ENCODE data around the gene NNAT.

NNAT gene

DNA sequence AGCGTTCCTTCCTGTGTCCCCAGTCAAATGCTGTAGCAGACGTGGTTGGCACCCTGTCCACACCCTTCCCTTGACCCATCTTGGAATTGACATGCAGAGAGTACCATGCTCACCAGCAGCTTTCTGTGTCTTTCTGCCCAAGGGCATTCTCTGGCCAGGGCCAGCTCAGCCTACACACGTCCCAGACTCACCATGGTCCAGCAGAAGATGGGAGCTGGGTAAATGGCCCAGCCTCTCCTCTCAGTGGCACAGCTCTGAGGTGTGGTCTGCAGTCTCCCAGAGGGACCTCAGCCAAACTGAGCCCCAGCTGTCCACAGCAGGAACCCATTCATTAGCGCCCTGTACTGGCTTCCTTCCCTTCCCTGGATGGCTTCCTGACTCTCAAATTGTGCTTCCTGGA, 37.7 kb downstream of the NNAT start:
- no peak overlapping the region for H3K4me3 Mint-ChIP-seq
- H3K27ac Mint-ChIP-seq: no peak overlapping the region
- no peaks in the 10 kb centered on the region for H3K9me3 Mint-ChIP-seq (ENCODE audit: low read depth)
- no peaks in the 10 kb centered on the region for H3K36me3 Mint-ChIP-seq
- no peaks in the 10 kb centered on the region for H3K4me1 Mint-ChIP-seq (ENCODE audit: low read depth)
- peaks cover 15% of the 10 kb centered on the region for H3K27me3 Mint-ChIP-seq

DNA sequence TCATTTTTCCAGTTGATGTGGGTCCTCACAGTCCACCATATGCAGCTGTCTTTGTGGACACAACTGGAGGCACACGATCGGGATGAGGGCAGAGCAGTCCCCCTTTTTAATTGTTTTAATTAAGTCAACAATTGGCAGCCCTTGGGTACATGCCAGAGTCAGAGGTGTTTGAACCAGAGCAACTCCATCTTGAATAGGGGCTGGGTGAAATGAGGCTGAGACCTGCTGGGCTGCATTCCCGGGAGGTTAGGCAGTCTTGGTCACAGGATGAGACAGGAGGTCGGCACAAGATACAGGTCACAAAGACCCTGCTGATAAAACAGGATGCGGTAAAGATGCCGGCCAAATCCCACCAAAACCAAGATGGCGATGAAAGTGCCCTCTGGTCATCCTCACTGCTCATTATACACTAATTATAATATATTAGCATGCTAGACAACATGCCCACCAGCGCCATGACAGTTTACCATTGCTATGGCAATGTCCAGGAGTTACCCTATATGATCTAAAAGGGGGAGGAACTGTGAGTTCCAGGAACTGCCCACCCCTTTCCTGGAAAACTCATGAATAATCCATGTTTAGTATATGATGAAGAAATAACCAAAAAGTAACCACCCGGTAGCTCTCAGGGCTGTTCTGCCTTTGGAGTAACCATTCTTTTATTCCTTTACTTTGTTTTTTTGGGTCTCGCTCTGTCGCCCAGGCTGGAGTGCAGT, 38.4 kb downstream of the NNAT start:
- H3K27me3 Mint-ChIP-seq: peaks cover 15% of the 10 kb centered on the region
- no peaks in the 10 kb centered on the region for H3K4me1 Mint-ChIP-seq (ENCODE audit: low read depth)
- H3K36me3 Mint-ChIP-seq: no peaks in the 10 kb centered on the region
- H3K27ac Mint-ChIP-seq: no peak overlapping the region
- no peak overlapping the region for H3K4me3 Mint-ChIP-seq
- no peaks in the 10 kb centered on the region for H3K9me3 Mint-ChIP-seq (ENCODE audit: low read depth)

DNA sequence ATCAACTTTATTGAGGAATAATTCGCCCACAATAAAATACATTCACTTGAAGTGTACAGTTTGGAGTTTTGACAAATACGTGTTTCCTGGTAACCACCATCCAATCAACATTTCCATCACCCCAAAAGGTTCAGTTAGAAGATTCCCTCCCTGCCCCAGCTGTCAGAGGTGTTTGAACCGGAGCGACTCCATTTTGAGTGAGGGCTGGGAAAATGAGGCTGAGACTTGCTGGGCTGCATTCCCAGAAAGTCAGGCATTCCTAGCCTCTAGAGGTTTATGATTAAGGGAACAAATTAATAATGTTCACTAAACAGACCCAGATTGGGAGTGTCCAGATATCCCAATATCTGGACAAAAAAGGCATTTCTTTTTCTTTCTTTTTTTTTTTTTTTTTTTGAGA, 39.6 kb downstream of the NNAT start:
- Mint-ChIP-seq H3K4me3 (no peak overlapping the region), H3K4me1 (ENCODE audit: low read depth) (no peaks in the 10 kb centered on the region), H3K9me3 (ENCODE audit: low read depth) (no peaks in the 10 kb centered on the region), H3K27me3 (peaks cover 20% of the 10 kb centered on the region), H3K27ac (no peak overlapping the region), H3K36me3 (no peaks in the 10 kb centered on the region)

DNA sequence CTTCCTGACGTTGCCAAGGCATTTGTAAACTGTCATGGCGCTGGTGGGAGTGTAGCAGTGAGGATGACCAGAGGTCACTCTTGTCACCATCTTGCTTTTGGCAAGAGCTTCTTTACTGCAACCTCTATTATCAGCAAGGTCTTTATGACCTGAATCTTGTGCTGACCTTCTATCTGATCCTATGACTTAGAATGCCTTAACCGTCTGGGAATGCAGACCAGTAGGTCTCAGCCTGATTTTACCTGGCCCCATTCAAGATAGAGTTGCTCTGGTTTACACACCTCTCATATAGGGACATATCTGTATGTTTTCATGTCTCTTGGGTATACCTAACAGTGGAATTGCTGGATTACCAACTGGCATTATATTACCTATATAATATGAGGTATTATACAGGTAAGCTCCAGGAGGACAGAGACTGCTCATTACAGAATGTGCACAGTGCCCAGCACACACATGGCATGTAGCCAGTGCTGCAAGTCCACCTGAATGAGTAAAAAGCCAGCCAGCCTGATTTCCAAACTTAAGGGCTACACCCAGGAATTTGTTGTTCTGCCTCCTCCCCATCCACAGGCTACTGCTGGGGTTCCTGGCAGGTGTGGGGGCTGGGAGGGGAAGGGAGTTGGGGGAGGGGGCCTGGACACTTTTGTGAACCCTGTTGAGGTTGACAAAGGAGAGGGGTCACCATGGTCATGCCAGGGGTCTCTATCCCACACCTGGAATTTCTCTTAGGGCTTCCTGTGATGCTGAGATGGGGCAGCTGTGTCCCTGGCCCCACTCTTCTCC, 41.8 kb downstream of the NNAT start:
- H3K27me3 Mint-ChIP-seq: peaks cover 13% of the 10 kb centered on the region
- H3K27ac Mint-ChIP-seq: no peak overlapping the region
- H3K9me3 Mint-ChIP-seq (ENCODE audit: low read depth): no peaks in the 10 kb centered on the region
- H3K36me3 Mint-ChIP-seq: no peaks in the 10 kb centered on the region
- no peak overlapping the region for H3K4me3 Mint-ChIP-seq
- peaks cover under 1% of the 10 kb centered on the region for H3K4me1 Mint-ChIP-seq (ENCODE audit: low read depth)

DNA sequence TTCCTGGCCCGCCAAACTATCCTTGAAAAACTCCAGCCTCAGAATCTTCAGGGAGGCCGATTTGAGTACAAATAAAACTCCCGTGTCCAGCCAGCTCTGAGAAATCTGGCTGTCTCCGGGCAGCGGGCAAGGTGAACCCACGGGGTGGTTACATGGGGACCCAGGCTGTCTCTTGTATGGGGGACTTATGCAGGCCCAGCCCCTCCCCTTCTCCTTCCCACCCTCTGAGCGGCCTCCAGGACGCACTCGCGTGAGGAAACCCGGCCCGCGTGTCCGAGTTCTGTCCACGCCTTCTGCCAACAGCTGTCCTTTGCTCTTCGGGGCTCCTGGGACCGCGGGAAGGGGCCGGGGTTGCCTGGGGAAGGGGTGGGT, 43.0 kb downstream of the NNAT start:
- no peak overlapping the region for H3K4me3 Mint-ChIP-seq
- peaks cover 20% of the 10 kb centered on the region for H3K27me3 Mint-ChIP-seq
- H3K4me1 Mint-ChIP-seq (ENCODE audit: low read depth): peaks cover 2% of the 10 kb centered on the region
- no peaks in the 10 kb centered on the region for H3K36me3 Mint-ChIP-seq
- no peaks in the 10 kb centered on the region for H3K9me3 Mint-ChIP-seq (ENCODE audit: low read depth)
- no peak overlapping the region for H3K27ac Mint-ChIP-seq

DNA sequence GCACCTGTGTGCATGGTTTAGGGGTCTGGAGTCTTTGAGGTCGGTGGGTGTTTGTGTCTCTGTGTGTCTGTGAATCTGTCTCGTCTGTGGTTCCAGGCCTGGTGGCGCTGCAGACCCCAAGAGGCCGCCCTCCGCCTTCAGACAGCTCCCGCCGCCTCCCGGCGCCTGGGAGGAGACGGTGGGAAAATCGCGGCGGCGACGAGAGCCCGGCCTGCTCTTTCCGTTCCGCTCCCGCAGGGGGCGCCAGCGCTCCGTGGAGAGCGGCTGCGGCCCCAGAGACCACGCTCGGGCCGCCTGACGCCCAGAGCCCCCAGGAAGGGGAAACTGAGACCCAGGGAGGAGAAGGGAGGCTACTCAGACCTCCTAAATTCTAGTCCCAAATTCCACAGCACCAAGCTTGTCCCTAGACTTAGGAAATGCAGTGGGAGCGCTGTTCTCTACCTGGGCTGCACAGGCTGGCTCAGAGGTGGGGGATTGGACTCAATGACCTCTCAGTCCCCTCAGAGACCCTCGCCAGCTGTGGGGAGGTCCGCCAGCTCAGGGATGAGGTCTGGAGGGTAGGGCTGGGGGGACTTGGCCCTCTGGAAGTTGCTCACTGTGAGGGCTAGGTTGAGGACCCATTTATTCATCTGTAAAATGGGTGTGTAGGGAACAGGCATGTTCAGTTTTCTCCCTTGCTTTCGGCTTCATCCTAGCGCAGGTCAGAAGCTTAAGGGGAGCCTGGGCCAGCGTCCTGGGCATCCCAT, 43.5 kb downstream of the NNAT start:
- Mint-ChIP-seq H3K36me3 (no peaks in the 10 kb centered on the region), H3K9me3 (ENCODE audit: low read depth) (no peaks in the 10 kb centered on the region), H3K27ac (no peak overlapping the region), H3K4me3 (no peak overlapping the region), H3K4me1 (ENCODE audit: low read depth) (peaks cover 2% of the 10 kb centered on the region), H3K27me3 (peaks cover 20% of the 10 kb centered on the region)

DNA sequence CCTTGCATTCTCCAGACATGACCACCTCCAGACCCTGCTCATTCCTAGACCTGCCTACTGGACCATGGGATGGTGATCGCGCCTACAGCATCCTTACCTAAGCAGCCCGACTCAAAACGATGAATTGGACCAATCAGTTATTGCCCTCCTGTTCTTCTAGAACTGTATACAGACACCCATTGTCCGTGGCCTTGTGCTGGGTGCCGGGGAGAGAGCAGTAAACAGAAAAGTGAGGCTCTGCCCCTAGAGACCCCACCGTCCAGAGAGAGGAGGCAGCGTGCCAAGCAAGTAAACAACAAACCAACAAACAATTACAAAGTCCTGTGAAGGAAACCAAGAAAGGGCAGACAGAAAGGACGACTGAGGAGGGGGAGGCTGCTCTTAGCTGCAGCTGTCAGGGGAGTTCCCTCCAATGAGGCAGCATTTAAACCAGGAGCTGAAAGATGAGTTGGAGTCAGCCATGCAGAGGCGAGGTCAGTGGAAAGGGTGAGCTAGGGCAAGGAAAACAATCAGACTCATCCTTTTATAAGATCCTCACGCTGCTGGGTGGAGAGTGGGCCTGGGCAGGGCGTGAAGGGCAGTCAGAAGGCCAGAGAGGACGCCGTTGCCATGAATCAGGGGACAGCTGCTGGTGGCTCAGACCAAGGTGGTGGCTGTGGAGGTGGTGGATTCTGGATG, 44.2 kb downstream of the NNAT start:
- no peaks in the 10 kb centered on the region for H3K9me3 Mint-ChIP-seq (ENCODE audit: low read depth)
- H3K4me3 Mint-ChIP-seq: no peak overlapping the region
- peaks cover 2% of the 10 kb centered on the region for H3K4me1 Mint-ChIP-seq (ENCODE audit: low read depth)
- peaks cover 24% of the 10 kb centered on the region for H3K27me3 Mint-ChIP-seq
- H3K36me3 Mint-ChIP-seq: no peaks in the 10 kb centered on the region
- H3K27ac Mint-ChIP-seq: no peak overlapping the region

DNA sequence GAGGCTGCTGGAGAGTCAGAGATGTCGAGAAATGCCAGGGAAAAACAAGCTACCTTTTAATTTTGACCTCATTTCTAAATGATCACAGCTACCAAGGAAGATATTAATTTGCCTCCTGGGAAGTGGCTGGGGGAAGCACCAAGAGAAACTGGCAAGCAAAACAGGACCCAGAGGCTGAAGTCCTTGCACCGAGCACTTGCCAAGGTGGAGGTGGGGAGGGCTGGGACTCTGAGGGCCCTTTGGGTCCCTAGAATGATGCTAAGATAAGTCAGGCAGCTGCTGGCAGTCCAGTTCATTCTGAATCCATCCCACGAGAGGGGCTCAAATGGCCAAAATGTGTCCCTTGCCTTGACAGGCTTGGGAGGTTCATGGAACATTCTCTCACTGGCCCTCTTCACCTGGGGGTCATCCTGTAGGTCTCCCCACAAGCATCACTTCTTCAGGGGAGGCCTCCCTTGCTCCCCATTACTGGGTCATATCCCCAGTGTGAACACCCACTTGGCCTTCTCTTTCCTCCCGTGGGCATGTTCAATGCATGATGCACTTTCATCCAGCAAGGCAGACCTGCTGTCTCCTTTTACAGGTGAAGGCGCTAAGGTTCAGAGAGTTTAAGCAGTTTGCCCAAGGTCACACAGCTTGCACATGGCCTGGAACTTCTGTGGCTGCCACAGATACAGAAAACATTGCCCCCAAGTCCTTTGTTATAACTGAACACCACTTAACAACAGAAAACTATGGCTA, 45.7 kb downstream of the NNAT start:
- Mint-ChIP-seq H3K9me3 (ENCODE audit: low read depth) (no peaks in the 10 kb centered on the region), H3K36me3 (no peaks in the 10 kb centered on the region), H3K4me1 (ENCODE audit: low read depth) (peaks cover 2% of the 10 kb centered on the region), H3K27ac (no peak overlapping the region), H3K27me3 (peaks cover 26% of the 10 kb centered on the region), H3K4me3 (no peak overlapping the region)

DNA sequence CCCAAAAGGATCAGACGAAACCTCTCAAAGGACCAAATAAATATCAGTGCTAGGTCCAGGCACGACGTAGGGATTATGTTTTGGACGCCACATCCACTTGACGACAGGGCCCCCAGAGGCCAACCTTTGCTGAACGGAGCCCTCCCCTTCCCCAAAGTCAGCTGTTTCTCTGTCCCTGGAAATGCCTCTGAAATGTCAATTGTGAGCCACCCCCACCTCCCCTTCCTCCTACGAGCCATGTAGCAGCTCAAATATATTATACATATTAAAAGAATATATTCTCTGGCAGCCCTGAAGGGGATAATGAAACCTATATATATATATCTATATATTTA, 46.2 kb downstream of the NNAT start:
- H3K4me1 Mint-ChIP-seq (ENCODE audit: low read depth): peaks cover 2% of the 10 kb centered on the region
- no peak overlapping the region for H3K27ac Mint-ChIP-seq
- H3K9me3 Mint-ChIP-seq (ENCODE audit: low read depth): no peaks in the 10 kb centered on the region
- peaks cover 24% of the 10 kb centered on the region for H3K27me3 Mint-ChIP-seq
- H3K36me3 Mint-ChIP-seq: no peaks in the 10 kb centered on the region
- H3K4me3 Mint-ChIP-seq: no peak overlapping the region

DNA sequence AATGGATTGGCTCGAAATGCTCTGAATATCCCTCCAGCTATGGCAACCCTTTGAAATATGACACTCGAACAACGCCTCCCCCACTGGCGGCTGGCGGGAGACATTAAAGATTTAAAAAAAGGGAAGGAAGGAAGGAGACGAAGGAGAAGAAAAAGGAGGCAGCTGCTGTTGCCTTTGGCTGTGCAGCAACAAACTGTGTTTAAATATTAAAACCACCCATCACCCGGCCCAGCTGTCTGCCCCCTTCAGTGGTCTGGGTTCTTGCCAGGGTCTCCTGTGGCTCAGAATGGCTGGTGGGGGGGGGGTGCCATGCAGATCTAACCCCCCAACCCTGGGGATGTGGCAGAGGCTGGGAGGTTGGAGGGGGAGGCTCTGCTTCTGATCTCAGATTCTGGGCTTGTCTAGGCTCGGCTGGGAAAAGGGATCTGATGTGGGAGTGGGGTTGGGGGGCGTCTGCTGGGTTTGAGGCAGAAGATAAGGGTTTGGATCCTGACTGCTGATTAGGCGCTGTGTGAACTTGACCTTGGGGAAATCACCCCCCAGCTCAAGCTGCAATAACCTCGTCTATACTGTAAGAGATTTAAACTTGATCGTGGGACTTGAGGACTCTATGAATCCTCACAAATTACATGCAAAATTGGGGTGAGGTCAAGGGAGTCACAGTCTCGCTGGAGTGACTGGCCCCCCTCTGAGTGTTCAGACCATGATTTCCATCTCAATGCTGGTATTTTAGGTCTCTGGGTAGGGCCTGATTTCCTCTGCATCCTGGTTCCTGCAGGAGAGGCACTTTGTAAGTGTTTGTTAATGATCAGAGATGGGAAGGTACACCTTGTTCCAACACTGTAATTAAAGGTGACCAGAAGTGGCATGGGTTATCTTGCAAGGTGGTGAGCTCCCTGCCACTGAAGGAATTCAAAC, 46.9 kb downstream of the NNAT start:
- H3K27ac Mint-ChIP-seq: no peak overlapping the region
- H3K9me3 Mint-ChIP-seq (ENCODE audit: low read depth): no peaks in the 10 kb centered on the region
- H3K27me3 Mint-ChIP-seq: peaks cover 24% of the 10 kb centered on the region
- H3K36me3 Mint-ChIP-seq: no peaks in the 10 kb centered on the region
- H3K4me1 Mint-ChIP-seq (ENCODE audit: low read depth): peaks cover 2% of the 10 kb centered on the region
- no peak overlapping the region for H3K4me3 Mint-ChIP-seq

DNA sequence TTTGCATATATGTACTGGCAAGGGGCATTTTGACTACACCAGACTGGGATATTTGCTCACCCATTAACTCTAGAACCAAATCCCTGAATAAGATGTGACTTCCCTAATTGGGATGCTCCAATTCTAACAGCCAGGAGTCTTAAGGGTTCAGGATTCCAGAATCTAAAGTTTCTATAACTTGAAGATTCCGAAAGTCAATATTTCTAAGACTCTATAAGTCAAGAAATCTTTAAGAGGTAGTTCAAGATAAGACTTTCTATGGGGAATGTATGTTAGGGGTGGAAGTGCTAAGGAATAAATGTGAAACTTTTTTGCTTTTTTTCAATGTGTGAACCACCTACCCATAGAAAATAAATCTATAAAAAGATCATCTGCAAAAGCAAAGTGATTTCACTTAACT, 49.4 kb downstream of the NNAT start:
- Mint-ChIP-seq H3K27ac (no peak overlapping the region), H3K9me3 (ENCODE audit: low read depth) (no peaks in the 10 kb centered on the region), H3K4me1 (ENCODE audit: low read depth) (peaks cover 2% of the 10 kb centered on the region), H3K4me3 (no peak overlapping the region), H3K27me3 (peaks cover 27% of the 10 kb centered on the region), H3K36me3 (no peaks in the 10 kb centered on the region)

DNA sequence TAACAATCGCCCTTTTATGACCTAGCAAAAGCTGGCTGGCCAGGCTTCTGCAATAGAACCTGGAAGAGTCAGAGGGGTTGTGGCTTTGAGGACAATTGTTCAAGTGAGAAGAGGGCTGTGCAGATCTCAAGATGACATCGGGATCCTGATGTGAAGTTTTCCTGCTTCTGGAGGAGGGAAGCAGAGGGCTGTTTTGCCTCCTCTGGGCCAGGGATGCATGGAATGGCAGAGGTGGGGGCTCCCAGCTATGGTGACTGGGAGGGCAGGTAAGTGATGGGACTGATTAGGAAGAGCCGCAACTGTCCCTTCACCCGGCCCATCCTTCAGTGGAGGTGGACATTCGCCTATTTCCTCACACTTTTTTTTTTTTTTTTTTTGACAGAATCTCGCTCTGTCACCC, 50.0 kb downstream of the NNAT start:
- H3K4me1 Mint-ChIP-seq (ENCODE audit: low read depth): peaks cover 2% of the 10 kb centered on the region
- peaks cover 25% of the 10 kb centered on the region for H3K27me3 Mint-ChIP-seq
- no peaks in the 10 kb centered on the region for H3K36me3 Mint-ChIP-seq
- H3K27ac Mint-ChIP-seq: no peak overlapping the region
- H3K9me3 Mint-ChIP-seq (ENCODE audit: low read depth): no peaks in the 10 kb centered on the region
- no peak overlapping the region for H3K4me3 Mint-ChIP-seq

Data from activated naive CD8-positive, alpha-beta T cell (primary cell).